Mesenchymal stem cell (in vitro differentiated cells and primary cell): ENCODE measurements around the gene MERTK.
A peak's percentile ranks its signal among the peaks of the same experiment; 100 is the strongest.

ENCODE experiments used
- DNase-seq: peaks from one replicate; pipeline ENCODE4 v3.0.0-alpha.2; 2013
- H2AFZ ChIP-seq: one replicate; pipeline ENCODE4 v1.6.1; 2013; ENCODE audit warnings: low read depth, mild to moderate bottlenecking, control low read depth, inconsistent platforms, low read length, moderate library complexity
- H2AK5ac ChIP-seq: 2 replicates; pipeline ENCODE4 v1.6.1; 2013; ENCODE audit warnings: low read length, moderate library complexity, mild to moderate bottlenecking, inconsistent platforms; ENCODE audit not compliant: severe bottlenecking
- H2BK120ac ChIP-seq: one replicate; pipeline ENCODE4 v1.6.1; 2013; ENCODE audit warnings: low read depth, mild to moderate bottlenecking, inconsistent platforms, low read length, moderate library complexity
- H2BK12ac ChIP-seq, 2 experiments: one replicate each; pipeline ENCODE4 v1.6.1; 2013; ENCODE audit warnings: inconsistent platforms in 2 of 2, low read length in 2 of 2, mild to moderate bottlenecking in 2 of 2, moderate library complexity in 2 of 2, control low read depth in 1 of 2
- H2BK15ac ChIP-seq: one replicate; pipeline ENCODE4 v1.6.1; 2013; ENCODE audit warnings: mild to moderate bottlenecking, low read depth, inconsistent platforms; ENCODE audit not compliant: poor library complexity, severe bottlenecking
- H2BK5ac ChIP-seq: 2 replicates; pipeline ENCODE4 v1.6.1; 2013; ENCODE audit warnings: low read depth, mild to moderate bottlenecking, low read length, control low read depth, inconsistent platforms; ENCODE audit not compliant: poor library complexity, severe bottlenecking
- H3K14ac ChIP-seq, 2 experiments: one replicate each; pipeline ENCODE4 v1.6.1; 2013; ENCODE audit warnings: inconsistent platforms in 2 of 2, low read length in 2 of 2, control low read depth in 1 of 2, mild to moderate bottlenecking in 1 of 2, moderate library complexity in 1 of 2
- H3K18ac ChIP-seq, 2 experiments: one replicate each; pipeline ENCODE4 v1.6.1; 2013; ENCODE audit warnings: inconsistent platforms in 2 of 2, low read length in 2 of 2, control low read depth in 1 of 2, low read depth in 1 of 2, mild to moderate bottlenecking in 1 of 2
- H3K23ac ChIP-seq, 2 experiments: one replicate each; pipeline ENCODE4 v1.6.1; 2013; ENCODE audit warnings: inconsistent platforms in 2 of 2, low read length in 2 of 2, mild to moderate bottlenecking in 2 of 2, moderate library complexity in 2 of 2, control low read depth in 1 of 2
- H3K27ac ChIP-seq: 2 replicates; pipeline ENCODE4 v1.5.1; 2013; ENCODE audit warnings: mild to moderate bottlenecking, moderate library complexity, low read length, control low read depth, inconsistent platforms; ENCODE audit not compliant: poor library complexity, severe bottlenecking
- H3K27me3 ChIP-seq, 2 experiments: 2 replicates each; pipeline versions ENCODE4 v1.6.1 to v1.7.0; 2013; ENCODE audit warnings: low read length in 2 of 2, mild to moderate bottlenecking in 2 of 2, moderate library complexity in 2 of 2, control low read depth in 1 of 2, inconsistent platforms in 1 of 2; ENCODE audit not compliant: control insufficient read depth in 1 of 2, insufficient read depth in 1 of 2
- H3K36me3 ChIP-seq, 2 experiments: 2 replicates each; pipeline versions ENCODE4 v1.6.1 to v1.7.0; 2013; ENCODE audit warnings: low read length in 2 of 2, control low read depth in 1 of 2, inconsistent platforms in 1 of 2, low read depth in 1 of 2, mild to moderate bottlenecking in 1 of 2; ENCODE audit not compliant: insufficient read depth in 2 of 2, control insufficient read depth in 1 of 2
- H3K4ac ChIP-seq, 2 experiments: one replicate each; pipeline ENCODE4 v1.6.1; 2013; ENCODE audit warnings: inconsistent platforms in 2 of 2, low read length in 2 of 2, mild to moderate bottlenecking in 2 of 2, moderate library complexity in 2 of 2, control low read depth in 1 of 2, low read depth in 1 of 2
- H3K4me1 ChIP-seq: 2 replicates; pipeline ENCODE4 v1.6.1; 2013; ENCODE audit warnings: low read depth, low read length, control low read depth; ENCODE audit not compliant: control insufficient read depth, insufficient read depth
- H3K4me2 ChIP-seq: 2 replicates; pipeline ENCODE4 v1.6.1; 2013; ENCODE audit warnings: low read length, mild to moderate bottlenecking, inconsistent platforms; ENCODE audit not compliant: poor library complexity, severe bottlenecking
- H3K4me3 ChIP-seq, 2 experiments: 2 replicates each; pipeline versions ENCODE4 v1.5.1 to v1.7.0; 2013; ENCODE audit warnings: low read length in 2 of 2, mild to moderate bottlenecking in 2 of 2, control low read depth in 1 of 2, low read depth in 1 of 2; ENCODE audit not compliant: insufficient read depth in 1 of 2
- H3K79me1 ChIP-seq: replicated peaks from 2 replicates; pipeline ENCODE4 v1.6.1; 2013; ENCODE audit warnings: mild to moderate bottlenecking, control low read depth, low read length, inconsistent platforms; ENCODE audit not compliant: poor library complexity, severe bottlenecking
- H3K9ac ChIP-seq: 2 replicates; pipeline ENCODE4 v1.7.0; 2013; ENCODE audit warnings: mild to moderate bottlenecking, low read length, moderate library complexity
- H3K9me3 ChIP-seq: 2 replicates; pipeline ENCODE4 v1.7.0; 2013; ENCODE audit warnings: mild to moderate bottlenecking, low read length; ENCODE audit not compliant: control insufficient read depth
- H4K8ac ChIP-seq: one replicate; pipeline ENCODE4 v1.6.1; 2013; ENCODE audit warnings: inconsistent platforms, mild to moderate bottlenecking, low read length, moderate library complexity
- H4K91ac ChIP-seq: one replicate; pipeline ENCODE4 v1.6.1; 2013; ENCODE audit warnings: mild to moderate bottlenecking, low read length, inconsistent platforms
- WGBS: methylation state at CpG from one replicate; pipeline ENCODE4 v1.1.7; 2013; ENCODE audit warnings: mixed read lengths; 5-methylcytosine and 5-hydroxymethylcytosine counted together

The MERTK gene

GRCh38 chr2:111986116-111986900 lies 87.9 kb downstream of the MERTK start:
- Histone ChIP-seq H2BK5ac (no peak overlapping the region), H4K8ac (no peak overlapping the region), H3K4me3 (no peak overlapping the region), H3K27ac (peak overlapping the region; percentile 54), H2BK12ac (no peak overlapping the region), H4K91ac (no peak overlapping the region), H3K4me2 (no peak overlapping the region), H3K36me3 (peaks cover 4 to 13% of the 10 kb centered on the region in 2 experiments), H2AFZ (no peak overlapping the region), H3K18ac (no peak overlapping the region), H3K9me3 (no peaks in the 10 kb centered on the region), H3K79me1 (peaks cover 1% of the 10 kb centered on the region), H3K9ac (no peak overlapping the region), H2AK5ac (no peak overlapping the region), H3K4me1 (peaks cover 9% of the 10 kb centered on the region), H3K4ac (no peak overlapping the region), H2BK15ac (no peak overlapping the region), H3K23ac (no peak overlapping the region), H3K14ac (no peak overlapping the region), H3K27me3 (peaks cover 0 to 29% of the 10 kb centered on the region in 2 experiments), H2BK120ac (no peak overlapping the region)
- peak; percentile 32 for DNase-seq
- 31% methylated on average over 5 of the region's 6 CpGs for WGBS

GRCh38 chr2:111990375-111990774 lies 92.0 kb downstream of the MERTK start:
- Histone ChIP-seq H3K14ac (no peak overlapping the region), H3K4me3 (no peak overlapping the region), H3K79me1 (peaks cover 14% of the 10 kb centered on the region), H3K18ac (no peak overlapping the region), H4K91ac (no peak overlapping the region), H2BK12ac (no peak overlapping the region), H2BK15ac (no peak overlapping the region), H3K4me2 (no peak overlapping the region), H2AFZ (no peak overlapping the region), H2AK5ac (no peak overlapping the region), H3K4me1 (peaks cover 9% of the 10 kb centered on the region), H3K27me3 (peaks cover 0 to 5% of the 10 kb centered on the region in 2 experiments), H2BK5ac (no peak overlapping the region), H3K4ac (no peak overlapping the region), H3K9ac (no peak overlapping the region), H3K23ac (no peak overlapping the region), H3K36me3 (peaks cover 0 to 18% of the 10 kb centered on the region in 2 experiments), H3K9me3 (no peaks in the 10 kb centered on the region), H2BK120ac (no peak overlapping the region), H3K27ac (peak overlapping the region; percentile 32), H4K8ac (no peak overlapping the region)
- WGBS: 100% methylated on average over 3 of the region's 3 CpGs
- DNase-seq: no peak

DNA sequence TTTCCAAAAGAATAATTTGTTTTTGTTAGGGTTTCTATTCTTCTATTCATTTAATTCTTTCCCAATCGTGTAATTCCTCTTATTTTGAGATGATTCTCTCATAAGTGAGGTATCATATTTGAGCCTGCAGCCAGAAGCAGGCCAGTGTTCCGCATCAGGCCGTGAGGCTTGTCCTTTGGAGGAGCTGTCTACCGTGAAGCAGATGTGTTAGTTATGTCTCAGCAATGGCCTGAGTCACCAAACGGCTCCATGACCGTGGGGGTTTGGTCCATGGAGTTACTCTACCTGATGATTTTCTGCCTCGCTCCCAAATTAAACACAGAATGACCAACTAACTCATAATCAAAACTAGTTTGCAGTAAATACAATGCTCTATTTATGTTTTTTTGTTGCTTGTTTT lies 92.4 kb downstream of the MERTK start:
- Histone ChIP-seq H4K91ac (no peak overlapping the region), H2BK5ac (no peak overlapping the region), H3K4me3 (no peak overlapping the region), H3K36me3 (peaks cover 0 to 22% of the 10 kb centered on the region in 2 experiments), H3K4ac (no peak overlapping the region), H4K8ac (no peak overlapping the region), H2BK15ac (no peak overlapping the region), H3K9ac (no peak overlapping the region), H3K14ac (no peak overlapping the region), H3K27ac (no peak overlapping the region), H2BK12ac (no peak overlapping the region), H3K79me1 (peaks cover 14% of the 10 kb centered on the region), H3K4me2 (no peak overlapping the region), H3K27me3 (peaks cover 0 to 4% of the 10 kb centered on the region in 2 experiments), H3K9me3 (no peaks in the 10 kb centered on the region), H2AK5ac (no peak overlapping the region), H2BK120ac (no peak overlapping the region), H3K18ac (no peak overlapping the region), H3K23ac (no peak overlapping the region), H3K4me1 (peaks cover 9% of the 10 kb centered on the region), H2AFZ (no peak overlapping the region)
- 87% methylated on average over 5 of the region's 7 CpGs for WGBS
- DNase-seq: no peak

GRCh38 chr2:111994042-111994441 lies 95.6 kb downstream of the MERTK start:
- Histone ChIP-seq H2BK120ac (no peak overlapping the region), H3K27me3 (peaks cover 0 to 4% of the 10 kb centered on the region in 2 experiments), H3K23ac (no peak overlapping the region), H3K14ac (no peak overlapping the region), H2BK15ac (no peak overlapping the region), H4K91ac (no peak overlapping the region), H3K27ac (no peak overlapping the region), H2BK12ac (no peak overlapping the region), H2AFZ (no peak overlapping the region), H4K8ac (no peak overlapping the region), H3K9me3 (no peaks in the 10 kb centered on the region), H3K4me3 (no peak overlapping the region), H3K18ac (no peak overlapping the region), H3K4ac (no peak overlapping the region), H3K4me1 (peaks cover 6% of the 10 kb centered on the region), H3K36me3 (peaks cover 0 to 32% of the 10 kb centered on the region in 2 experiments), H2BK5ac (no peak overlapping the region), H3K79me1 (peaks cover 14% of the 10 kb centered on the region), H2AK5ac (no peak overlapping the region), H3K4me2 (no peak overlapping the region), H3K9ac (no peak overlapping the region)
- DNase-seq: no peak
- 96% methylated on average over 8 of the region's 8 CpGs for WGBS
